NCI-H345 (cell line): ENCODE data around the gene UBXN4.
A peak's percentile ranks its signal among the peaks of the same experiment; 100 is the strongest.
"Not testable (repeated sequence)": the region's sequence is repeated elsewhere in the genome, so short reads cannot be mapped to it uniquely, and the experiment has no call there.

Experiments used
- DNase-seq: peaks from one replicate; lab custom pipeline; 2025; lab: John Stamatoyannopoulos, UW

Gene UBXN4, protein sequence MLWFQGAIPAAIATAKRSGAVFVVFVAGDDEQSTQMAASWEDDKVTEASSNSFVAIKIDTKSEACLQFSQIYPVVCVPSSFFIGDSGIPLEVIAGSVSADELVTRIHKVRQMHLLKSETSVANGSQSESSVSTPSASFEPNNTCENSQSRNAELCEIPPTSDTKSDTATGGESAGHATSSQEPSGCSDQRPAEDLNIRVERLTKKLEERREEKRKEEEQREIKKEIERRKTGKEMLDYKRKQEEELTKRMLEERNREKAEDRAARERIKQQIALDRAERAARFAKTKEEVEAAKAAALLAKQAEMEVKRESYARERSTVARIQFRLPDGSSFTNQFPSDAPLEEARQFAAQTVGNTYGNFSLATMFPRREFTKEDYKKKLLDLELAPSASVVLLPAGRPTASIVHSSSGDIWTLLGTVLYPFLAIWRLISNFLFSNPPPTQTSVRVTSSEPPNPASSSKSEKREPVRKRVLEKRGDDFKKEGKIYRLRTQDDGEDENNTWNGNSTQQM

DNA sequence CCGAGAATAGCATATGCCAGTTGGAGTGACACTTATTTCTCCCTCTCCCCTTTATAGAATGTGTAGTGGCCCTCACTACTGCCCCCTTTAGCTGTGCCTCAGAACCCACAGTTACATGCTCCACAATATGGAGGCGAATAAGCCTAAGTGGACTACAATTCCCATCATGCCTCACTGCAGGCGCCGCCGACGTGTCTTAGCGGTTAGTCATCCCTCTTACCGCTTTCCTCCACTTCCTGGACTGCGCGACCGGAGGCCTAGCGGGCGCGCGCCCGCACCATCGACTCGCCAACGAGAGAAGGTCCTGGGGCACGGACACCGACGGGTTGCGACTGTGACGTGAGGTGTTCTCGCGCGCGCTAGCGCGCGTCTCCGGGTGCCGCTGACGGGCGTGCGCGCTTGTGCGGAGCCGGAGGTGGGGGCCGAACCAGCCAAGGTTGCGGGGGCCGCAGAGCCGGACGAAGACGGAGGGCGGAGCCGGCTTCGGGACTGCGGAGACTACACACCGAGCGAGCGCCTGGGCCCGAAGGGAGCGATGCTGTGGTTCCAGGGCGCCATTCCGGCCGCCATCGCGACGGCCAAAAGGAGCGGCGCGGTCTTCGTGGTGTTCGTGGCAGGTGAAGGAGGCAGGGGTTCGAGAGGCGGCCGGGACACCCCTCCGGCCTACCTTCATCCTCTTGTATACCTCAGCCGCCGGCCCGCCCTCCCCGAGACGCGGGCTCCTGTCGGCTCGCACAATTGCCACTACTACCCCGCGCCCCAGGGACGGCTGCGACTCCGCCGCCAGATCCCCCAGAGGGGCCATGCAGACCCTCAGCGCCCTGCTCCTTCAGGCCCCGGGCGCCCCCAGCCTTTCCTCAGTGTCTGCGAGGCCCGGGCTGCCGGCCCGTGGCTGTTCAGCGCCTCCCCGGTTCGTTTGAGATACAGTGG, at the start of gene UBXN4:
Gene UBXN4 (plus strand): TSS at position 461 of the 930 bp plus-strand sequence. CDS start 75 bp downstream, at position 536.
- DNase-seq: peak; percentile 99

DNA sequence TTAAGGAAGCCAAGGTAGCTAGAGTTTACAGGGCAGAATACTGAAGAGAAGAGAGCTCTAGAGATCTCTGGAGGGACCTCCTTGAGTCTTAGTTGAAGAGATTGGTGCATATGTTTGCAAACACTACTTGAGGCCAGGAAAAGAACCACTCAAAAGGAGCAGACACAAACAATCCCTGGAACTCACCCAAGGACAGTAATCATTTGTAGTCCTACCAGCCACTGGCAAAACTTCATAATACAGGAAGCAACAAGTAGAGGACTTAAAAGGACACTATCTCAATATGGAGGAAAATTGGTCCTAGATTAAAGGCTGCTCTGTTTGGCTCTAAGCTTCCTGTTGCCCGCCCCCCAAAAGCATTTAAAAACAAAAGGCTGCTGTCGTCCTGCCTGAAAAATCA, 46.9 kb upstream of the UBXN4 start:
- DNase-seq: no peak

DNA sequence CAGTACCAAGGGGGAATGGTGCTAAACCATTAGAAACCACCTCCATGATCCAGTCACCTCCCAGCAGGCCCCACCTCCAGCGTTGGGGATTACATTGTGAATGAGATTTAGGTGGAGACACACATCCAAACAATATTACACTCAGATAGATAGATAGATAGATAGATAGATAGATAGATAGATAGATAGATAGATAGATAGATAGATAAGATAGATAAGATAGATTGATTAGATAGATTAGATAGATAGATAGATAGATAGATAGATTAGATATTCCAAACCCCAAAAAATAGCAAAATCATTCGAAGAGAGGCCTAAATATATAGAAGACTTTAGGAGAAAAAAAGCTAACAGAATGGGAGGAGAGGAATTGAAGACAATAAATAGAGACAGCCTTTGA, 42.8 kb upstream of the UBXN4 start:
- DNase-seq: no peak

DNA sequence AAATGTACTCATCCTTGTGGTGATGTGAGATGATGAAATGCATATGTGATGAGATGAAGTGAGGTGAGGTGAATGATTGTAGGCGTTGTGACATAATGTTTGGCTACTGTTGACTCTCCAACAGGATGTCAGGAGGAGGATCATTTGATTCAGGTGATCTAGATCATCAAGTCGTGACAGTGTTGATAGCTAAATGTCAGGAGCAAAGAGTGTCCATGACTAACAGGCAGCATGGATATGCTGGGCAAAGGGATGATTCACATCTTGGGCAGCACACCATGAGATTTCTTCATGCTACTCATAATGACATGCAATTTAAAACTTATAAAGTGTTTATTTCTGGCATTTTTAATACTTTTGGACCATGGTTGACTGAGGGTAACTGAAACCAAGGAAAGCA, 40.2 kb upstream of the UBXN4 start:
- DNase-seq: no peak

DNA sequence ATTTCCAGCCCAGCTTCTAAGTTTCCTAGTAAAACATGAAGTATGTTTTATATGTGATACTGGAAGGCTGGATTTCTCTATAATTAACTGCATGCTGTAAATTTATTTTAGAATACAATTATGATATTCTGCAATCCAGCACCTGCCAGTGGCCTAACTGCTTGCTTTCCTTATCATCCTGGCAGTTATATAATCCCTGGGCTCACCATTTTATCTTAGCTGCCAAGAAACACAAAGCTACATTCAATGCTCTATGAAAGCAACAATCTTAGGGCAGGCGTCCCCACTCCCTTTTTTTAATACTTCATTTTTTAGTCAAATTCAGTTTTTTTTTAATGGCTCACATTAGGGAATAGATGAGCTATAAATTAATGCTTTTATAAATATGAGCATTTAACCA, 38.4 kb upstream of the UBXN4 start:
- no peak for DNase-seq

DNA sequence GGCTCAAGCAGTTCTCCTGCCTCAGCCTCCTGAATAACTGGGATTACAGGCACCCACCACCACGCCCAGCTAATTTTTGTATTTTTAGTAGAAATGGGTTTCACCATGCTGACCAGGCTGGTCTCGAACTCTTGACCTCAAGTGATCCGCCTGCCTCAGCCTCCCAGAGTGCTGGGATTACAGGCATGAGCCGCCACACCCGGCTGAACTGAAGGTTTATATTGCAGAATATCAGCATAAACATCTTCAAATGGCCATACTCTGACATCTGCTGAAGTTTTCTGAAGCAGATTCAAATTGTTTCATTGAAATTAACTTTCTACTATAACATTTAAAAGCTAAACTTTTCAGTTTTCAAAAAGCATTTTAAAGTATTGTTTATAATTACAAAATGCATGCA, 37.6 kb upstream of the UBXN4 start:
- not testable (repeated sequence) for DNase-seq

DNA sequence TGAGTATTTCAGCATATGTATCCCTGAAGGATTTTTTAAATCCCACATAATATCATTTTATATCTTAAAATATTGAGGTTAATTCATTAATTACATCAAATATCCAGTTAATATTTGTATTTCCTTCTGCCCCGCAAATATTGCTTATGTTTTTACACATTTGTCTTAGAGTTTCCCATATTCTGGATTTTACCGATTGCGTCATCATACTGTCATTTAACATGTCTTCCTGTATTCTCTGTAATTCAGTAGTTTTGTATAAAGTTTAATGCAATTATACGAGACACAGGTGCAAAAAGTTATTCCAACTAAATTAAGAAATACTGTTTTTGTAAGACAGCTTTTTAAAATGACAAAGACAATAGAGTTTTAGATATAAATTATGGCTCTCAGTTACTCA, 33.5 kb upstream of the UBXN4 start:
- DNase-seq: no peak

DNA sequence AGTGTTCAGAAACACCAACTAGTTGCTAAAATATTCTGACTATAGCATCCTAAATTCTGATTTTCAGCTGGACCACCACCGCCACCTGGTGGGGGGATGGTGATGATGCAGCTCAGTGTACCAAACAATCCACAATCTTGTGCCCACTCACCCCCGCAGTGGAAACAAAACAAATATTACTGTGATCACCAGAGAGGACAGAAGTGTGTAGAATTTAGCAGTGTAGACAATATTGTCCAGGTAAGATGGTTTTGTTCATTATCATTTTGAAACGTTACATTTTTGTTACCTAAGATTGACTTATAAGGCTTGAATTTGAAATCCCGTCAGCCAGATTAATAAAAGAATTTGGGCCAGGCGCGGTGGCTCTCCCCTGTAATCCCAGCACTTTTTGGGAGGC, 31.7 kb upstream of the UBXN4 start:
- peak; percentile 46 for DNase-seq

DNA sequence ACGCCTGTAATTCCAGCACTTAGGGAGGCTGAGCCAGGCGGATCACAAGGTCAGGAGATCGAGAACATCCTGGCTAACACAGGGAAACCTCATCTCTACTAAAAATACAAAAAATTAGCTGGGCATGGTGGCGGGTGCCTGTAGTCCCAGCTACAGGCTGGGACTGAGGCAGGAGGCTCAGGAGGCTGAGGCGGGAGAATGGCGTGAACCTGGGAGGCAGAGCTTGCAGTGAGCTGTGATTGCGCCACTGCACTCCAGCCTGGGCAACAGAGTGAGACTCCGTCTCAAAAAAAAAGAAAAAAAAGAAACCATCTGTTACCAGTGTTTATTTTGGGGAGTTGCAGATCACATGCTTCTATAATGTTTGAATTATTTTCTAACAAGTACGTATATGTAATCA, 26.6 kb upstream of the UBXN4 start:
- not testable (repeated sequence) for DNase-seq

DNA sequence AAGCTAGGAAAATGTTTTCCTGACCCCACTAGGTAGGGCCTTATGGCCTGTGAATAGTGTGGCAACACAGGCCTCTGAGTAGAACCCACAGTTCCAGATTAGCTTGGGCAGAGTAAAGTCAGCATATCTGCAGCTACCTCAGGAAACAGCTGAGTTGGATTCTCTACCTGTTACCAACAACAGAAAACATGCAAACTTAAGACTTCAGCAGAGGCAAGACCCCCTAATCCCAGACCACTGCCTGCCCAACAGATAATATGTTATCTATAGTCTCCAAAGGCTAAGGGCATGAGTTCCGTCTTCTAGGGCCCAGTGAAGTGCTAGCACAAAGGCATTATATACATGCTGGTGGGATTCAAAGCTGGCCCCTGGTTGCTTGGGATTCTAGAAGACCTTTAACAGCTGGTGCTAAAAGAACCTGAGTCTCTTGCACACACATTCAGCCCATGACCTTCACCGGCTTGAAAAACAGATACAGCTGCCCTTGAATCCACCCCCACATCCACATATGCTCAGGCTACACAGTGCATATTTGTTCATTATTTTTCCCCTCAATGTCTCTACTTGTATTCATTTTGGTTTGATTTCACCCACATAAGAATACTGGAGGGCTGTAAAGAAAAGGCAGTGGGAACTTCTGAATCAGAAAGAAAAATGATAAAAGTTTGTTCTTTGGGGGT, 13.5 kb upstream of the UBXN4 start:
- no peak for DNase-seq

DNA sequence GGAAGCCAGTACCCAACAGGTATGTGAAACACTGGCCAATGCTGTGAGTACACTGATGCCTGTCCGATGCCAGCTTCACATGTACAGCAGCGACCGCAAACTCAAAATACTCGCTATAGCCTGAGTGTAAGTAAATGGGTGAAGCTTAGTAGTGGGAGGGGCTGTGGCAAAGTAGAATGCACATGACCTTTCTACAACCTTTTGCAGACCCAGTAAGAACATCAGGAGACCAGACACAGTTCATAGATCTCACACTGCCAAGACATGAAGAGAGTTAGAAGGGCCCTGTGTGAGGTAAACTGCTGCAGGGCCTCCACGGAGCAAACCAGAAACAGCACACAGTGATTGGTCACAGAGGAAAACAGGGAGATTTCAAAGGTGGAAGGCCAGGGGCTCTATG, 9.1 kb upstream of the UBXN4 start:
- DNase-seq: no peak

DNA sequence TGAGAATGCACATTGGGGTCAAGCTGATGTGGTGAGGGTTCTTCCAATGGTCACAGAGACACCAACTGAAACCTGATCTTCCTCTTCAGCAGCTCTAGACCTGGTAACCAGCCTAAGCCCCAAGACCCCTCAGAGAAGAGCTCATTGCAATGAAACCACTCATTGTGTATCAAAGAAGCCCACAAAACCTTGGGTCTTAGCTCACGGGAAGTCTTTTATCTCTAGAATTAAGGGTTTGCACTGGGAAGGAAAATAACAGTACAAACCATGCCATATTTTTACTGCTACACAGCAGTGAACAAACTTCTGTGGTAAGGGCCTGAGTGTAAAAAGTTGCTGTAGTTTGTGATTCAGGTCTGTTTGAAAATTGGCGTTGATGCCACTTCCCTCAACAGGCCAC, 8.6 kb upstream of the UBXN4 start:
- DNase-seq: no peak

DNA sequence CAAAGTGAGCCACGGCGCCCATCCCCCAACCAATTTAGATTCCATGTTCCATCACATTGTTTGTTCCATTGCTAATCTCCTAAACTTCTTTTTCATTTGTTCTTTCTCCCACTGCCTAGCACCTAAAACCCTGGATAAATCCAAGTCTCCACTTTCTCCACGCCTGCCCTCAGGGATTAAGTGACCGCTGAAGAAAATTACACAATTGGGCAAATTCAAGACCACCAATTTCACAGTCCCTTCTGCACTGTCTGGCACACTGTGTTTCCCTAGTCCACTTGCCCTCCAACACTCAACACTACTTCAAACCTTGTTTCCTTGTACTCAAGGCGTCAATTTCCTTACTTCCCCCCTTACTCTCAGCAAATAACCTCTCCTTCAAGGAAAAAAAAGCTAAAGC, 5.1 kb upstream of the UBXN4 start:
- no peak for DNase-seq

DNA sequence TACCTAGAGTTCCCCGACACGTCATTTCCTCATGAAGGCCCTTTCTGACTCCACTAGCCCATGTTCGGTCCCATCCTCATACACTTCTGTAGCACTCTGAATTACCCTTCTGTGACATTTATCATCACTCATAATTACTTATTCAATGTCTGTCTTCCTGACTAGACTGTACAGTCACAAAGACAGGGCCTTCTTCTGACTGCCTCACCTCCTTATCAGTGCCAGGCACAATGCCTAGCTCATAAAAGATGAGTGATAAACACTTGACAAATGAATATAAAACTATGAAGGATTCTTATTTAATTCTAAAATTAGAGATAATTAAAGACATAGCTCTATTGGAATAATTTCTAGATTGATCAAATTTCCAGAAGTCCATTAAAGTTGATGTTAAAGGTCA, 1.4 kb upstream of the UBXN4 start:
- DNase-seq: no peak

DNA sequence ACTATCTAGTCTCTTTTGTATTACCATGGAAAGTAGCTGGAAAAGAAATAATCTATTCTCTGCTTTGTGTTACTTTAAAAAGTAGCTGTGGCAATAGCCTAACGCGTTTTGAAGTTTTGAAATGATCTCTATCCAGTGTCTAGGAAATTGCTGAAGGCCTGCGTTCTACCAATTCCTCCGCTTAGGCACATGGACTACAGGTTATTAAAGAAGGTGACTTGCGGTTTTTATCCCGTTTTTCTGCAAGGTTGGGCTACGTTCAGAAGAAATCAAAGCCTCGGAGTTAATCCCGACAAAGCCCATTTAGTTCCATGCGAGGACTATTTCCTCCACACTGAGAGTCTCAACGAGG, 636 bp upstream of the UBXN4 start:
- DNase-seq: no peak

DNA sequence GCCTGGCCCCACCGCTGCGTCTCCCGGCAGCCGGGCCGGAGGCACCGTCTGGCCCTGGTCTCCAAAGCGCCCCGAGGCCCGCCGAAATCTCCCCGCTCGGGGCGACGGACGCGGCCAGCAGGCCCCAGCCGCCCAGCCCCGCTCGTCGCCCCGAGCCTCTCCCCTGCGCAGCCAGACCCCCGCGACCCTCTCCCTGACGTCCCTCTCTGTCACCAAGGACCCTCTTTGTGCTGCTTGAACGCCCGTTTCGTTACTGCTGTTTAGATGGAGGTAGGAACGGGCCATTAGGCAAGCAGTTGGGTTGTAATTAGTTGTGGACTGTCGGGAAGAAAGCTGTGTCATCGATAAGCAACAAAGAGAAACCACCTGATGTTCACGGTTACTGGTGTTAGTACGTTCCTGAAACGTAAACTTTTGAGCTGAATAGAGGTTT, 686 bp downstream of the UBXN4 start:
- DNase-seq: peak; percentile 46

DNA sequence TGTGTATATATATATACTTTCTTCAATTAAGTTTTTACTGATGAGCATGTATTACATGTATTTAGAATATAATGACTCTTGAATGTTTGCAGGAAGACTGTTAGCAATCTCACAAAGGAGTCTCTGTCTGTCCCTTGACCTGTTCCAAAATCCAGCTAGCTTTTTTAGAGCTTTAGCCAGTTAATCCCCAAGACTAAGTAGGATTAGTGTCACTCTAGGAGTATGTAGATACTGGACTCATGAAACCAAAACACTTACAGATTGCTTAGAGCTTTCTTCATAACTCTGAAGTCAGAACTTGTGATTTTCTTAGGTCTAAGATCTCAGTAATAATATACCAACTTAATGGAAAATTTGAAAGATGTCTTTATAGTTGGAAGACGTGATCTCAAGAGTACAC, 2.2 kb downstream of the UBXN4 start:
- DNase-seq: no peak

DNA sequence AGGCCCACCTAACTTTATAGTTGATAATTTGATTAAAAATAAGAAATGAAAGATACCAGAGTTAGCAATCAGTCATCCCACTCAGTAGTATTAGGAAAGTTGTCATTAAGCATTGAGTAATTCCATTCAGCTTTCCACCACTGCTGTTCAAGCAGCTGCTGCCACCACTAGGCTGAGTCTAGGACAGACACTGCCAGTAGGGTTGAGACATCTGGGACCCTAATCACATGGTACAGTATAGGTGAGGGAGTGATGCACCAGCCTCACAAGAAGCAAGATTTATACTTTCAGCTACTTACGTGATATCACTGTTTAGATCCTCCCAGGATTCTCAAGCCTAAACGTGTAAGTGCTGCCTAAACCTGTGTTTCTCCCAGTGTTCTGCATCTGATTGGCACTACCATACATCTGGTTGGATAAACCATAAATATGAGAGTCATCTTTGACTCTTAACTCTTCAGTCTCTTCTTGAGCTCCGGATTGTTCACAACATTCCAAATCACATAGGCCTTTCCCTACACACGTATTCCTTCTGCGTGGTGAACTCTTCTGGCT, 3.2 kb downstream of the UBXN4 start:
- no peak for DNase-seq

DNA sequence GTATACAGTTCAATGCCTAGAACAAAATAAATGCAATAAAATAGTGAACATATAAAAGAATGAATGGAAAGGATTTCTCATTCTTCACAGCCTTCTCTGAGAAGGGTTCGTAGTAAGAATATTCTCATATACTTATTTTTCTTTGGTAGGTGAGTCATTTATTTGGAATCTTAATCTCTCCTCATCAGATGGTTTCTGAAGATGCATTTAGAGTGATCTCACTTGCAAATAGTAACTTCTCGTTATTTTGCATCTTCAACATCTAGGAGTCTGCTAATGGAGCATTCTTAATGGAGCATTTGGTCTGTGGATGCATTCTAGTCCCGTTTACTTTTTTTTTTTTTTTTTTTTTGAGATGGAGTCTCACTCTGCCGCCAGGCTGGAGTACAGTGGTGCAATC, 3.9 kb downstream of the UBXN4 start:
- DNase-seq: no peak

DNA sequence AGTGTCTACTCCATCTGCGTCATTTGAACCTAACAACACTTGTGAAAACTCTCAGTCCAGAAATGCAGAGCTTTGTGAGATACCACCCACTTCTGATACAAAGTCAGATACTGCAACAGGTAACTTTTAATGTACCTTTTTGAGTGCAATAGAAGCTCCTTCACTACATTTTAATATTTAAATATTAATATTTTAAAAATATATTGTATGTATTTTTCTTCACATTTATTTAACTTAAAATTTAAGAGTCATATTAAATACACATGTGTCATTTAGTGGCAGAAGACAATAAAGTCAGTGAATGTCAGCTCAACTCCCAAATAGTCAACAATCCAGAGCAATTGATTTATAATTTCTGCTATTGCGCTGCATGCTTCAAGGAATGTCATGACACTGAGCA, 13.9 kb downstream of the UBXN4 start:
- no peak for DNase-seq

DNA sequence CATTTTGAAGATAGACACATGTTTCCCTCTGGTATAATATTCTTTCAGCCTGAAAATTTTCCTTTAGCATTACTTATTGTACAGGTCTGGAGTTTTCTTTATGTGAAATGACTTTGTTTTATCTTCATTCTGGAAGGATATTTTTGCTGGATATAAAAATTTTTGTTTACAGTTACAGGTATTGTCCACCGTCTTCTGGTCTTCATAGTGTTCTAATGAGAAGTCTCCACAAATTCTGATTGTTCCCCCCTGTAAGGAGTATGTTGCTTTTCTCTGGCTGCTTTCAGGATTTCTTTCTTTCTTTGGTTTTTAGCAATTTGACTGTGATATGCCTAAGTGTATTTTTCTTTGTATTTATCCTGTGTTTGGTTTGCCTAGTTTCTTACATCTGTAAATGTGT, 15.0 kb downstream of the UBXN4 start:
- no peak for DNase-seq

DNA sequence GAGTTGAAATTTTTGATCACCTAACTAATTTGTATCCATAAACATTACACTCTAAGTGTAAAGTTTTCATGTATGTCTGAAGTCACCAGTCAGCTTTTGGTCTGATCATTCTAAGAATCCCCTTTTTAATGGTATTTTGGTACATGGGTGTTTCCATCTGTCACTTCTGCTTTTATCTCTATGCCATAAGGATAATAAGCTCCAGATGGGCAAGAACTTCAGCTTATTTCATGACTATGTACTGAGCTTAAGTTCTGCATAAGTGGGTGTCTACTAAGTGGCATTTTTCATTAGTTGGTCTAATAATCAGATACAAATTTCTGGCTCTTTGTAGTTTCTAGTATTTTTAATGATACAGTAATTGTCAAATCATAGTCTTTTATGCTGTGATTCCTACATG, 20.4 kb downstream of the UBXN4 start:
- no peak for DNase-seq
